Heart right ventricle (tissue), 16 donors: Measurements from ENCODE around the gene RTL10. TPM values are rescaled to one million over a fixed set of nuclear protein-coding genes. Genes with fewer than 3 reads are reported as not detected.

ENCODE experiments used
- ATAC-seq, 8 donors: fragments of 200-7000 bp; cut with Tn5 transposase; one replicate each; pipeline ENCODE4 v1.9.1; 2020; ENCODE audit warnings: mild to moderate bottlenecking in 8 of 8, moderate library complexity in 8 of 8, moderate number of reproducible peaks in 1 of 8
- DNase-seq, 2 donors: peaks; one replicate each; pipeline ENCODE4 v3.0.0-alpha.2; 2020
- H3K27ac ChIP-seq, 10 donors: fragments of 200-600 bp; sonication (generic) in 2 of 10; one replicate each; pipeline versions ENCODE4 v1.5.0 to v1.8.0; 2020 to 2022; ENCODE audit warnings: mild to moderate bottlenecking in 3 of 10
- H3K27me3 ChIP-seq, 7 donors: fragments of 200-600 bp; one replicate each; pipeline ENCODE4 v1.8.0; 2021 to 2022; ENCODE audit warnings: mild to moderate bottlenecking in 2 of 7
- H3K36me3 ChIP-seq, 9 donors: fragments of 200-600 bp; sonication (generic) in 1 of 9; one replicate each; pipeline versions ENCODE4 v1.5.0 to v1.8.0; 2020 to 2022; ENCODE audit warnings: mild to moderate bottlenecking in 2 of 9
- H3K4me1 ChIP-seq, 9 donors: fragments of 200-600 bp; sonication (generic) in 1 of 9; one replicate each; pipeline versions ENCODE4 v1.5.0 to v1.8.0; 2020 to 2022; ENCODE audit warnings: mild to moderate bottlenecking in 4 of 9
- H3K4me3 ChIP-seq, 10 donors: fragments of 200-600 bp; sonication (generic) in 2 of 10; one replicate each; pipeline versions ENCODE4 v1.5.0 to v1.8.0; 2020 to 2022; ENCODE audit warnings: mild to moderate bottlenecking in 7 of 10, moderate library complexity in 2 of 10
- H3K9me3 ChIP-seq, 11 donors: fragments of 200-600 bp in 10 of 11; sonication (generic) in 2 of 11; one replicate each; pipeline versions ENCODE4 v1.5.0 to v1.8.0; 2013 to 2022; ENCODE audit warnings: mild to moderate bottlenecking in 2 of 11, control low read depth in 1 of 11, moderate library complexity in 1 of 11
- CTCF ChIP-seq, 9 donors: fragments of 200-600 bp; sonication (generic) in 2 of 9; IDR thresholded peaks; one replicate each; pipeline versions ENCODE4 v1.5.0 to v1.8.0; 2021 to 2022; ENCODE audit warnings: antibody characterized with exemption in 9 of 9, mild to moderate bottlenecking in 5 of 9, moderate library complexity in 1 of 9
- WGBS, 2 donors: extraction: QIAGEN DNeasy Blood & Tissue Kit; methylation state at CpG; one replicate each; pipeline ENCODE4 v1.1.7; 2013; ENCODE audit warnings: inconsistent platforms in 1 of 2; 5-methylcytosine and 5-hydroxymethylcytosine counted together
- intact Hi-C, 10 donors: fragments of 100-400 bp; cut with DNase I; formaldehyde crosslinking; loops; one replicate each; pipeline versions ENCODE4 v1.11.1 to v1.14.2; 2022
- polyA plus RNA-seq, 2 donors: library from polyadenylated mRNA; stranded (reverse); fragments of 200-250 nt; gene quantifications; one replicate each; pipeline ENCODE4 v1.2.3, GENCODE V29; 2013
- total RNA-seq, 10 donors: library from RNA; stranded (reverse); fragmentation: NEBNext Ultra II Directional in 3 of 10; extraction: Animal tissue kit (Norgen Biotek cat#: 25700) in 3 of 10; gene quantifications; one replicate each; pipeline versions ENCODE4 v1.2.1 to v1.2.4, GENCODE V29; 2021 to 2023
- donor health status: Arrhythmogenic right ventricular cardiomyopathy.
- donor health status: ischemic (EF 13 %, LVEDD 7.1; RV severe dilation, severe dysfunction).
- donor health status: healthy with polysubstance abuse.
- donor health status: DM: no; HTN: yes; CAD: no.
- donor health status: DM: no; HTN: no; CAD: no.
- donor health status: ischemic (EF 25% LVEDD 6.9; RV normal size, moderate dysfunction).
- donor health status: ischemic (EF 25% LVEDD 5.7; RV mildly dilated, moderate dysfunction).
- donor health status: healthy.
- donor health status: DM: yes; HTN: yes; CAD: no.
- donor health status: Ischemic cardiomyopathy.
- donor health status: ischemic (EF 35%, LVEDD 5.7; RV mildly dilated, moderate dysfunction).
- donor health status: nonischemic (EF 11% LVEDD 7.7; RV severe dilation, severe dysfunction).
- donor health status: DM: yes; HTN: yes; CAD: no.
- donor health status: PGD.
- donor health status: ischemic (EF 29% LVEDD 5.4; RV normal size, mild dysfunction).
- donor health status: nonischemic (EF 23%, LVEDD 6.1; RV moderate dilation, normal function).

RTL10 gene
- total and polyA plus RNA-seq, 12 donors: 4.0 to 12.0 (median 7.1) TPM

GRCh38 chr22:19825904-19826618, 28.6 kb downstream of the RTL10 start:
- 93 to 96% methylated on average over 7 of the region's 7 CpGs for WGBS, 2 donors
- no peak for DNase-seq

GRCh38 chr22:19824926-19825339, 29.7 kb downstream of the RTL10 start:
- no peak overlapping the region for H3K27ac ChIP-seq
- H3K9me3 ChIP-seq: no peaks in the 10 kb centered on the region
- H3K4me1 ChIP-seq: no peaks in the 10 kb centered on the region
- TF ChIP-seq CTCF (IDR thresholded peaks at IDR 0.05): no peak
- ATAC-seq (no peak), DNase-seq (no peak)
- WGBS, 2 donors: 96% methylated on average over 8 of the region's 8 CpGs
- H3K36me3 ChIP-seq: no peaks in the 10 kb centered on the region
- intact Hi-C loops: no loop called here
- H3K27me3 ChIP-seq: no peaks in the 10 kb centered on the region
- H3K4me3 ChIP-seq: no peak overlapping the region

More at GRCh38 chr22:19825904-19826618, 28.6 kb downstream of the RTL10 start:
- H3K4me1 ChIP-seq: no peaks in the 10 kb centered on the region
- H3K27ac ChIP-seq: no peak overlapping the region
- H3K27me3 ChIP-seq: no peaks in the 10 kb centered on the region
- TF ChIP-seq CTCF (IDR thresholded peaks at IDR 0.05): no peak
- H3K4me3 ChIP-seq: no peak overlapping the region
- H3K9me3 ChIP-seq: no peaks in the 10 kb centered on the region
- intact Hi-C loops: no loop called here
- no peak for ATAC-seq
- no peaks in the 10 kb centered on the region for H3K36me3 ChIP-seq

GRCh38 chr22:19824212-19824925, 30.3 kb downstream of the RTL10 start:
- Histone ChIP-seq H3K36me3 (no peaks in the 10 kb centered on the region), H3K27me3 (no peaks in the 10 kb centered on the region), H3K27ac (no peak overlapping the region), H3K4me1 (no peaks in the 10 kb centered on the region), H3K4me3 (no peak overlapping the region), H3K9me3 (no peaks in the 10 kb centered on the region)
- intact Hi-C loops: no loop called here
- DNase-seq: no peak
- ATAC-seq: no peak
- 83 to 84% methylated on average over 16 of the region's 16 CpGs for WGBS, 2 donors
- TF ChIP-seq CTCF (IDR thresholded peaks at IDR 0.05): no peak

GRCh38 chr22:19823902-19824211, 30.8 kb downstream of the RTL10 start:
- H3K27ac ChIP-seq: no peak overlapping the region
- TF ChIP-seq CTCF (IDR thresholded peaks at IDR 0.05): no peak
- H3K36me3 ChIP-seq: no peaks in the 10 kb centered on the region
- H3K9me3 ChIP-seq: no peaks in the 10 kb centered on the region
- intact Hi-C loops: no loop called here
- ATAC-seq (no peak), DNase-seq (no peak)
- WGBS, 2 donors: 96 to 97% methylated on average over 9 of the region's 9 CpGs
- H3K4me1 ChIP-seq: no peaks in the 10 kb centered on the region
- H3K27me3 ChIP-seq: no peaks in the 10 kb centered on the region
- H3K4me3 ChIP-seq: no peak overlapping the region
